Measurements from ENCODE around the gene COASY.

GRCh38 chr17:42547698-42548069 lies 14.3 kb upstream of the COASY start:
- TF ChIP-seq CTCF (IDR thresholded peaks at IDR 0.05; ENCODE audit: low read length) (no peak), EZH2 (IDR thresholded peaks at IDR 0.05; ENCODE audit: borderline replicate concordance, low read length) (no peak)

Data from OCI-LY1 (cell line).